Stomach (tissue), 19 donors: ENCODE measurements around the gene HOXD1. TPM values are rescaled to one million over a fixed set of nuclear protein-coding genes. Genes with fewer than 3 reads are reported as not detected.

Source experiments
- DNase-seq, 2 donors: peaks; one replicate each; pipeline versions ENCODE4 v3.0.0 to v3.0.0-alpha.2; 2013 to 2019
- H3K27ac ChIP-seq, 5 donors: fragments of 200-600 bp in 4 of 5; sonication (generic) in 4 of 5; one replicate each; pipeline ENCODE4 v1.5.1; 2013 to 2019; ENCODE audit warnings: mild to moderate bottlenecking in 1 of 5, moderate library complexity in 1 of 5
- H3K27me3 ChIP-seq, 3 donors: fragments of 200-600 bp; sonication (generic); one replicate each; pipeline ENCODE4 v1.5.1; 2017 to 2019; ENCODE audit warnings: mixed run types in 1 of 3
- H3K36me3 ChIP-seq, 4 donors: fragments of 200-600 bp; sonication (generic); 1 replicate in 3 of 4; 2 replicates in 1 of 4; pipeline ENCODE4 v1.5.1; 2016 to 2019
- H3K4me1 ChIP-seq, 4 donors: fragments of 200-600 bp; sonication (generic); one replicate each; pipeline ENCODE4 v1.5.1; 2016 to 2019
- H3K4me3 ChIP-seq, 4 donors: fragments of 200-600 bp; sonication (generic) in 3 of 4; one replicate each; pipeline ENCODE4 v1.5.1; 2016 to 2019; ENCODE audit warnings: mild to moderate bottlenecking in 1 of 4
- H3K9me3 ChIP-seq, 4 donors: fragments of 200-600 bp; sonication (generic); one replicate each; pipeline ENCODE4 v1.5.1; 2016 to 2019
- CTCF ChIP-seq, 7 experiments: fragments of 450-650 bp in 4 of 7; fragments of 200-600 bp in 3 of 7; sonication (generic) in 3 of 7; IDR thresholded peaks; one replicate each; pipeline ENCODE4 v1.5.1; 2016 to 2019; ENCODE audit warnings: antibody characterized with exemption in 7 of 7, control low read depth in 2 of 7, mild to moderate bottlenecking in 1 of 7
- EP300 ChIP-seq: sonication (generic); formaldehyde crosslinking; IDR thresholded peaks from one replicate; pipeline ENCODE4 v1.6.1; 2017; ENCODE audit warnings: antibody characterized with exemption
- POLR2A ChIP-seq, 4 donors: fragments of 450-650 bp; IDR thresholded peaks; one replicate each; pipeline ENCODE4 v1.6.1; 2016; ENCODE audit warnings: antibody characterized with exemption in 4 of 4, control low read depth in 2 of 4, mild to moderate bottlenecking in 1 of 4, moderate library complexity in 1 of 4
- POLR2AphosphoS5 ChIP-seq, 3 donors: sonication (generic); formaldehyde crosslinking; IDR thresholded peaks; one replicate each; pipeline ENCODE4 v1.6.1; 2016; ENCODE audit warnings: antibody characterized with exemption in 3 of 3
- WGBS, 5 donors: extraction: QIAGEN DNeasy Blood & Tissue Kit in 3 of 5; methylation state at CpG; one replicate each; pipeline versions ENCODE4 v1.1.5 to v1.1.7; 2013 to 2018; 5-methylcytosine and 5-hydroxymethylcytosine counted together
- intact Hi-C: fragments of 100-400 bp; cut with DNase I; formaldehyde crosslinking; loops from one replicate; pipeline ENCODE4 v1.15.1; 2023; ENCODE audit warnings: low total_unique reads
- long read RNA-seq, 10 donors: transcript quantifications; one replicate each; lab custom pipeline, GENCODE V29; 2026
- polyA plus RNA-seq, 3 donors: library from polyadenylated mRNA; stranded (reverse); fragments of 200-250 nt; gene quantifications; one replicate each; pipeline ENCODE4 v1.2.3, GENCODE V29; 2013
- total RNA-seq, 5 donors: library from RNA; depleted of rRNA; stranded (reverse); fragments of >200 nt; gene quantifications; one replicate each; pipeline versions ENCODE4 v1.1.0 to v1.2.3, GENCODE V29; 2014 to 2016
- donor health status: healthy with polysubstance abuse.
- donor health status: Bipolar disorder and iron deficiency.
- donor health status: healthy.

HOXD1 gene
- total RNA-seq: under 1 TPM in 1 of 5 donors, not detected in 4; 0.18 TPM
- polyA plus RNA-seq: under 1 TPM in 2 of 3 donors, not detected in 1; 0.12 to 0.23 TPM
- long read RNA-seq, donor 1: 0 reads
- long read RNA-seq, donor 2, partial matches to known transcripts: 0 of 3 reads
- long read RNA-seq, donor 2, other reads (novel, unspliced or antisense): 0 of 3 reads
- long read RNA-seq, donor 3: 0 reads
- long read RNA-seq, donor 4: 0 reads
- long read RNA-seq, donor 5: 0 reads
- long read RNA-seq, donor 6: 0 reads
- long read RNA-seq, donor 7, partial matches to known transcripts: 0 of 1 reads
- long read RNA-seq, donor 7, other reads (novel, unspliced or antisense): 0 of 1 reads
- long read RNA-seq, donor 8: 0 reads
- long read RNA-seq, donor 9, partial matches to known transcripts: 0 of 4 reads
- long read RNA-seq, donor 9, other reads (novel, unspliced or antisense): 0 of 4 reads
- long read RNA-seq, donor 10: 0 reads

GRCh38 chr2:176187899-176188773 is at the start of gene HOXD1:
Gene HOXD1, plus strand, starts transcription at chr2:176188668. Its CDS starts 134 bp downstream, at chr2:176188802.
- peak within 1 kb of the TSS in 3 of 5 donors; percentile 20 to 66 (median 39) for H3K27ac ChIP-seq
- intact Hi-C loops: no loop called here
- H3K4me3 ChIP-seq: peak within 1 kb of the TSS; percentile 53 to 73 (median 61)
- H3K27me3 ChIP-seq: peaks cover 14 to 100% (median 76%) of the 10 kb centered on the region in 3 donors
- peaks cover 26 to 32% (median 29%) of the 10 kb centered on the region in 4 donors for H3K4me1 ChIP-seq
- WGBS, 5 donors: 1 to 6% (median 4%) methylated on average over 36 to 68 of the region's 68 CpGs
- no peak for TF ChIP-seq POLR2AphosphoS5 (IDR thresholded peaks at IDR 0.05)
- TF ChIP-seq CTCF (IDR thresholded peaks at IDR 0.05): no peak
- no peak for TF ChIP-seq POLR2A (IDR thresholded peaks at IDR 0.05)
- no peak for TF ChIP-seq EP300
- no peaks in the 10 kb centered on the region for H3K36me3 ChIP-seq
- peak in 1 of 2 donors; percentile 65 for DNase-seq
- peaks cover 0 to 5% (median 0%) of the 10 kb centered on the region in 4 donors for H3K9me3 ChIP-seq

- 13 to 19% (median 16%) methylated on average over 28 of the region's 28 CpGs for WGBS, 5 donors
- Histone ChIP-seq H3K27ac (peak overlapping the region in 3 of 5 donors; percentile 19 to 71 (median 23)), H3K4me3 (peak overlapping the region in 1 of 4 donors; percentile 7)
Observed at GRCh38 chr2:176138923-176139660, 49.4 kb upstream of the HOXD1 start.

GRCh38 chr2:176139661-176140512 is 48.6 kb upstream of the HOXD1 start:
- Histone ChIP-seq H3K4me1 (peaks cover 11 to 42% (median 28%) of the 10 kb centered on the region in 4 donors), H3K27me3 (peaks cover 21 to 99% (median 86%) of the 10 kb centered on the region in 3 donors), H3K9me3 (peaks cover 0 to 5% (median 0%) of the 10 kb centered on the region in 4 donors), H3K4me3 (peak overlapping the region in 3 of 4 donors; percentile 36 to 52 (median 47)), H3K36me3 (no peaks in the 10 kb centered on the region), H3K27ac (peak overlapping the region in 3 of 5 donors; percentile 19 to 71 (median 32))
- intact Hi-C loops: loop anchor here (5.0 kb wide), 2 partner anchors 312 to 502 kb away; no protein-coding TSS in a partner anchor
- peak in 1 of 2 donors; percentile 59 for DNase-seq
- no peak for TF ChIP-seq EP300
- no peak for TF ChIP-seq POLR2AphosphoS5 (IDR thresholded peaks at IDR 0.05)
- no peak for TF ChIP-seq CTCF (IDR thresholded peaks at IDR 0.05)
- TF ChIP-seq POLR2A (IDR thresholded peaks at IDR 0.05): no peak
- WGBS, 5 donors: 10 to 17% (median 15%) methylated on average over 40 to 41 of the region's 41 CpGs

More at GRCh38 chr2:176138923-176139660, 49.4 kb upstream of the HOXD1 start:
- no peak for DNase-seq
- Histone ChIP-seq H3K4me1 (peaks cover 11 to 42% (median 28%) of the 10 kb centered on the region in 4 donors), H3K36me3 (no peaks in the 10 kb centered on the region), H3K9me3 (peaks cover 0 to 5% (median 0%) of the 10 kb centered on the region in 4 donors), H3K27me3 (peaks cover 21 to 100% (median 91%) of the 10 kb centered on the region in 3 donors)
- intact Hi-C loops: no loop called here
- TF ChIP-seq POLR2AphosphoS5 (IDR thresholded peaks at IDR 0.05) (no peak), EP300 (no peak), POLR2A (IDR thresholded peaks at IDR 0.05) (no peak), CTCF (IDR thresholded peaks at IDR 0.05) (no peak)
